WI38 (cell line): ENCODE data around the gene ACSM6.
"Not testable (repeated sequence)": the region's sequence is repeated elsewhere in the genome, so short reads cannot be mapped to it uniquely, and the experiment has no call there.

Experiments
- H3K4me3 ChIP-seq: 2 replicates; pipeline ENCODE4 v1.5.1; 2011; ENCODE audit warnings: low read depth, mild to moderate bottlenecking, control low read depth, low read length
- TF ChIP-seq, protein P1 (sequence below): IDR thresholded peaks from 2 replicates; pipeline ENCODE4 v1.5.1; 2012; ENCODE audit warnings: low read depth, mild to moderate bottlenecking, control low read depth, low read length

The ACSM6 gene

DNA sequence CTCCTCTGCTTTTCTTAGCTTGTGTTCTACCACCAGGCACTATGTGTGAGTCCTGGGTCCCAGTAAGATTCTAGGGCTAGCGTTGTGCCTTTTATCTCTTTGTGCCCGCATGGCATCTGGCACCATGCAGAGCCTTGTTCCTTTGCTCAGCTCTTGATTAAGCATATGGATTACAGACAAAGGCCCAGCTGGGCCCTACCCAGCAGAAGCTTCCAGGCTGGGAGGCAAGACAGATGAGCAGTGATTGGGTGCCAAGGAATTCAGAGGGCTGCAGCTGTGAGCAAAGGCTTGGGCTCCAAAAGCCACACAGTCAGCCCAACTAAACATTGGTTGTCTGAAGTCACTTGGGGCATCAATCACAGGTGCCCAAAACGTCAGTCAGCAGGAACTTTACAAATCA is 2.0 kb downstream of the ACSM6 start:
- TF ChIP-seq, protein P1, sequence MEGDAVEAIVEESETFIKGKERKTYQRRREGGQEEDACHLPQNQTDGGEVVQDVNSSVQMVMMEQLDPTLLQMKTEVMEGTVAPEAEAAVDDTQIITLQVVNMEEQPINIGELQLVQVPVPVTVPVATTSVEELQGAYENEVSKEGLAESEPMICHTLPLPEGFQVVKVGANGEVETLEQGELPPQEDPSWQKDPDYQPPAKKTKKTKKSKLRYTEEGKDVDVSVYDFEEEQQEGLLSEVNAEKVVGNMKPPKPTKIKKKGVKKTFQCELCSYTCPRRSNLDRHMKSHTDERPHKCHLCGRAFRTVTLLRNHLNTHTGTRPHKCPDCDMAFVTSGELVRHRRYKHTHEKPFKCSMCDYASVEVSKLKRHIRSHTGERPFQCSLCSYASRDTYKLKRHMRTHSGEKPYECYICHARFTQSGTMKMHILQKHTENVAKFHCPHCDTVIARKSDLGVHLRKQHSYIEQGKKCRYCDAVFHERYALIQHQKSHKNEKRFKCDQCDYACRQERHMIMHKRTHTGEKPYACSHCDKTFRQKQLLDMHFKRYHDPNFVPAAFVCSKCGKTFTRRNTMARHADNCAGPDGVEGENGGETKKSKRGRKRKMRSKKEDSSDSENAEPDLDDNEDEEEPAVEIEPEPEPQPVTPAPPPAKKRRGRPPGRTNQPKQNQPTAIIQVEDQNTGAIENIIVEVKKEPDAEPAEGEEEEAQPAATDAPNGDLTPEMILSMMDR, result no peak
- no peak overlapping the region for H3K4me3 ChIP-seq

DNA sequence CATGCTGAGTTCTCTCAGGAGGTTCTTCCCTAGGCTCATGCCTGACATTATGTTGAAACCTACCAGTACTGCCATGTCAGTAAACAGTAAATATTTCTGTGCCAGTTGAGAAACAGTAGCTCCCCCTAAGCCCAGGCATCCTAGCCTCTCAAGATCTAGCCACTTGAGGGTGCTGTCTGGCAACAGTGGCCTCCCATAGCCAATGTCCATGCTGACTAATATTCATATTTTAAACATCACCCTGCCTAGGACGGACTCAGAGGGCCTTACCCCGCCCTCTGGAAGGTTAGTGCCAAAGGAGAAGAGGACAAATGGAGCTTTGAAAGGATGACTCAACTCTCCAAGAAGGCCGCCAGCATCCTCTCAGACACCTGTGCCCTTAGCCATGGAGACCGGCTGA is 7.7 kb downstream of the ACSM6 start:
- TF ChIP-seq, protein P1, result peak; percentile 58
- H3K4me3 ChIP-seq, result no peak overlapping the region

DNA sequence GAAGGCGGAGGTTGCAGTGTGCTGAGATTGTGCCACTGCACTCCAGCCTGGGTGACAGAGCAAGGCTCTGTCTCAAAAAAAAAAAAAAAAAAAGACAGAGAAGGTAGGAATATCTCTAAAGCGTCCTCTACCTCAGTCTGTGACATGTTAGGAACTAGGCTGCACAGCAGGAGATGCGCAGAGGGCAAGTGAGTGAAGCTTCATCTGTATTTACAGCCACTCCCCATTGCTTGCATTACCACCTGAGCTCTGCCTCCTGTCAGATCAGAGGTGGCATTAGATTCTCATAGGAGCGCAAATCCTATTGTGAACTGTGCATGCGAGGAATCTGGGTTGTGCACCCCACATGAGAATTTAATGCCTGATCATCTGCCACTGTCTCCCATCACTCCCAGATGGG is 8.8 kb downstream of the ACSM6 start:
- H3K4me3 ChIP-seq, result not testable (repeated sequence)

DNA sequence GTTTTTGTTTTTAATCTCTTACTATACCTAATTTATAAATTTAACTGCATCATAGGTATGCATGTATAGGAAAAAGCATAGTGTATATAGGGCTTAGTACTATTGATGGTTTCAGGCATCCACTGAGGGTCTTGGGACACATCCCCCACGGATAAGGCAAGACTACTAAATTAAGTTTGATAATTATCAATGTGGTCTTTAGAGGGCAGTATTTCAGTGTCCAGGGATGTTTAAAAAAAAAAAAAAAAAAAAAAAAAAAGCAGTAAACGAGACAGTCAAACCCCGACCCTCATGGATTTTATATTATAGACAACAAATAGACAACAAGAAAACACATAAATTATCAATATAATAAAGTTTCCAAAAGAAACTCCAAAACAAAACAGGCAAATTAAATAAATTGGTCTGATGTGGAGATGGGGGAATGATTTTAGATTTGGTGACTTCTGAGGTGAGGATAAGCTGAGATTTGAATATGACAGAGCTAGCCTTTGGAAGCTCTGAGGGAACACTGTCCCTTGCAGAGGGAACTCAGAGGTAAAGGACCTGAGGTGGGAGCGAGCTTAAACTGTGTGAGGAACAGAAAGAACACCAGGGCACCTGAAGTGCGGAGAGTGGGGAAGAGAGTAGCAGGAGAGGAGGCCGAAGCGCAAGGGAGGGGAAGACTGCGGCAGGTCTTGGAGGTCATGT is 14.8 kb downstream of the ACSM6 start:
- H3K4me3 ChIP-seq, result no peak overlapping the region
- TF ChIP-seq, protein P1, result no peak; the same call in 1 of the 2 replicates

DNA sequence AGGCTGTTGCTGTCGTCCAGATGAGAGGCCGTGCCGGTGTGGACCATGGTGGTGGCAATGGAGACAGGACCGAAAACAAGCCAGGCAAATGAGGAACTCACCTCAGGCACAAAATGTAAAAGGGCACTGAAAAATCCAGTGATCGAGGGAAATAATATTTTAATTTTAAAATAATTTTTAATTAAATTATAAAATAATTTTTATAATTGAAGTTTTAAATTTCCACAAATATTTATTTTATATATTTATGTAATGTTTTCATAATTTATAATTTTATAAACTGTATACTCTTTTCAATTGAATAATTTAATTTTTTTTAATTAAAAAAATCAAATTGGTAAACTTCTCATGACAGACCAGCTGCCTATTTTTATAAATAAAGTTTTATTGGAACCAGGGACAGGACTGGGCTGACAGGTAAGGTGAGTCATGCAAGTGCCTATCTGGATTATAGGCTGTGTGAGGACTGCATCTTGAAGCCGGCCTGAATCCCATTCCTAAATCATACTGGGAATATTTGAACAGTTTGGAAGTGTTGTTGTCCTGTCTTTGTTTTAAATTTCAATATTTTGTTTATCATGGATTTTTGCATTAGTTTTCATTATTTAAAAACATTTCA is 15.6 kb downstream of the ACSM6 start:
- TF ChIP-seq, protein P1, result no peak
- no peak overlapping the region for H3K4me3 ChIP-seq

DNA sequence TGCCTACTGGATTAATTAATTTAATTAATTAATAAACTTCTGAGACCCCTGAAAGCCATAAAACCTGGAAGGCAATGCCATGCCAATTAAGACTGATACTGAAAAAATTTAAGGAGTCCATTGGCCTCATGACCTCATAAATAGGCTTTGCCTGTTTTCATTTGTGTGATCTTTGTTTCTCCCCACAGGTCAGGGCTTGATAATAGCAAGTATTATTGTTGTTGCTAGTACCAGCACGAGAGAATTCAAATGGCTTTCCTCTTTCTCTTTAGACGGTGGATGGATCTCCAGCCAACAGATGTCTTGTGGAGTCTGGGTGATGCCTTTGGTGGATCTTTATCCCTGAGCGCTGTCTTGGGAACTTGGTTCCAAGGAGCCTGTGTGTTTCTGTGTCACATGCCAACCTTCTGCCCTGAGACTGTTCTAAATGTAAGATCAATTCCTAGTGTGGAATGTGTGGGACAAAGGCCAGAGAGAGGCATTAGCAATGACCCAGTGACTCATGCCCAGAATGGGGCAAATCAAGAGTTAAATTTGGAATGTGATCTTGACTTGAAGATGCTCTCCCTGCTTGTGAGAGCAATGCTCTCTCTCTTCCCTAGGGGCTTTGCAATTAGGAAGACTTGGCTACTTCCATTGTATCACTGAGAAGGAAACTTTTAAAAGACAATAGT is 17.7 kb downstream of the ACSM6 start:
- TF ChIP-seq, protein P1, result no peak
- no peak overlapping the region for H3K4me3 ChIP-seq

DNA sequence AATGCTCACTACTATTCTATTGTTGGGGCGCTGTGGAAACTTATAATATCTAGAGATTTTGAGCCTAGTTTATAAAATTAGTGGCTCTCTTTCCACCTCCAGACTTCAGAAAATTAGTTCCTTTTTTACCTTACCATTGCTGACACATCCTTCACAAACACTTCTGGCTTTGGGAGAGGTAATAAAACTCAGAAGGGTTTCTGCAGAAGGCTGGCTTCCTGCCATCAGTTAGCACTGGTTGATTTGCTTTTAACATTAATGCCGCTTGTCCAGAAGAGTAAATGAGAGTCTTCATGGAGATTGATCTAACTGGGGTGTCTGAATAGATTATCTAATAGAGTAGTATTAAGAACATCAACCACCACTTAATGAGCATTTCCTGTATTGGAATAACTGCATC is 20.3 kb downstream of the ACSM6 start:
- no peak overlapping the region for H3K4me3 ChIP-seq
- TF ChIP-seq, protein P1, result no peak
